Measurements from ENCODE around the gene UNC13B.

The UNC13B gene

DNA sequence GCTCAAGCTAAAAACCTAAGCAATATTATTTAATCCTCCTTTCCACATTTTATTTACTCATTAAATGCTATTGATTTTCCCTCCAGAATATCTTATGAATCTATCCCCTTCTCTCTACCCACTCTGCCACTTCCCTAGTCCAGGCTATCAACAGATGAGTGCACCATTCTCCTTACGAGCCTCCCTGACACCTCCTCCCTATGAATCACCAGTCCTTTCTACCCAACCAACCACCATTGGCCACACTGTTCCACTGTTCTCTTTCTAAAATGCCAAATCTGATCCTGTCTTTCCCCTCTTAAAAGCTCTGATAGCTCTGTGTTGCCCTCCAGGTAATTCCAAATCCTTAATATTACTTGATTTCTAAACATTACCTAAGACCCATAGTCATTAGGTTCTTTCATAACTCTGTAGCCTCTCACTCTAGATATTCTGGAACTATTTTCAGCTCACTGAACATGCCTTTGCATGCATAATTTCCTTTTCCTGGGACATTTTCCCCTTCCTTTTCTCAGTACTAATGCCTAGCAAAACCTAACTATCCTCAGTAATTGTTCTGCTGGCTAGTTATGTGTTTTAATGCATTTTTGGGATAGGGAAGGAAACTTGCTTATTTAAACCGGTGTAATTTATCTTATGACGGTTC, 126.3 kb downstream of the UNC13B start:
- no peaks in the 10 kb centered on the region for H3K4me1 ChIP-seq (ENCODE audit: insufficient read depth, low read length)
- no peak overlapping the region for H3K4me3 ChIP-seq (ENCODE audit: low read length)
- no peaks in the 10 kb centered on the region for H3K36me3 ChIP-seq (ENCODE audit: insufficient read depth, low read depth, low read length)
- no peaks in the 10 kb centered on the region for H3K9me3 ChIP-seq (ENCODE audit: insufficient read depth, low read depth, low read length)
- no peak overlapping the region for H3K9ac ChIP-seq (ENCODE audit: low read depth, low read length)
- H3K27me3 ChIP-seq (ENCODE audit: insufficient read depth, low read length), result no peaks in the 10 kb centered on the region
- no peak overlapping the region for H3K27ac ChIP-seq (ENCODE audit: low read length)

DNA sequence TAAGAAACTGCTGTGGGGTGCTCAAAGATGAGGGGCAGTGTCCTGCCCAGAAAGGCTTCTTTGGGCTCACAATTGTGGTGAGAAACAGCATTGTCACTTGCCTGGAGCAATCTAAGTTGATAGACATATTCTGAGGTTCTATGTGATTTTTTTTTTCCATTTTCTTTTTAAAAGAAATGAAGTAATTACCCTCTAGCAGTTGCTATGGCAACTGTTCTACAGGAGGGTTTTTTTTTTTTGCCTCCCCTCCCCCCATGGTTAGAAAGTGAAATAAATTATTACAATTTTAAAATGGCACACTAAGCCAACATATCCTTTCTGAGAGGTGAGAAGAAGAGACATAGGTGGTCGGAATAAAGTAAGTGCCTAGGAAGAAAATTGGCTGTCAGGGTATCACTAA, 127.0 kb downstream of the UNC13B start:
- Histone ChIP-seq H3K9me3 (ENCODE audit: insufficient read depth, low read depth, low read length) (no peaks in the 10 kb centered on the region), H3K36me3 (ENCODE audit: insufficient read depth, low read depth, low read length) (no peaks in the 10 kb centered on the region), H3K4me3 (ENCODE audit: low read length) (no peak overlapping the region), H3K27ac (ENCODE audit: low read length) (no peak overlapping the region), H3K4me1 (ENCODE audit: insufficient read depth, low read length) (no peaks in the 10 kb centered on the region), H3K9ac (ENCODE audit: low read depth, low read length) (no peak overlapping the region), H3K27me3 (ENCODE audit: insufficient read depth, low read length) (no peaks in the 10 kb centered on the region)

DNA sequence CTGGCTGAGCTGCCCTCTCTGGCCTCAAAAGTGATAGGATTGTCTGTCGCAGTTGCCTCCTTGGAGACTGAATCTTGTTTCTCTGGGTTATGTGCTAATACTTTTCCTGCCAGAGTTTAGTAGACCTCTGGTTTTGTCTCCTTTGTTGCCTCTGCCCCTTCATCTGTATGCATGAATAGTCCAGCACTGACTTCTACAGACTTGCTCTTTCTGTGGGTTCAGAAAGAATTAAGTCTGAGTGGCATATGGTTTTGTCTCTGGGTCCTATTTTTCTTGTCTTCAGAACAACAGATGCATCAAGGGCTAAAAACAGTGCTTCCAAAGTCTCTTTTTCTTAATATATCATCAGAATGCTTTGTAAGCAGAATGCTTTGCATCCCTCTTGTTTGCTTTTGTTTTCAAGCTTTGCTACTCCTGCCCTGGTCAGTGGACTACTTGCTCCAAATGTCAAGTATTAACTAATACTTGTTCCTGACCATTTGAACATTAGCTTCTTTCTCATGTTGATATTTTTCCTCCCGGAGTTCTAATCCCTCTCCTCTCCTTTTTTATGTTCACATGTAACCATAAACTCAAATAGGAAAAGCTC, 131.7 kb downstream of the UNC13B start:
- Histone ChIP-seq H3K27ac (ENCODE audit: low read length) (no peak overlapping the region), H3K36me3 (ENCODE audit: insufficient read depth, low read depth, low read length) (no peaks in the 10 kb centered on the region), H3K4me3 (ENCODE audit: low read length) (no peak overlapping the region), H3K27me3 (ENCODE audit: insufficient read depth, low read length) (no peaks in the 10 kb centered on the region), H3K4me1 (ENCODE audit: insufficient read depth, low read length) (no peaks in the 10 kb centered on the region), H3K9ac (ENCODE audit: low read depth, low read length) (no peak overlapping the region), H3K9me3 (ENCODE audit: insufficient read depth, low read depth, low read length) (no peaks in the 10 kb centered on the region)

GRCh38 chr9:35294066-35294465, 132.3 kb downstream of the UNC13B start:
- no peaks in the 10 kb centered on the region for H3K27me3 ChIP-seq (ENCODE audit: insufficient read depth, low read length)
- H3K9me3 ChIP-seq (ENCODE audit: insufficient read depth, low read depth, low read length), result no peaks in the 10 kb centered on the region
- no peak overlapping the region for H3K27ac ChIP-seq (ENCODE audit: low read length)
- H3K9ac ChIP-seq (ENCODE audit: low read depth, low read length), result no peak overlapping the region
- H3K4me3 ChIP-seq (ENCODE audit: low read length), result no peak overlapping the region
- no peaks in the 10 kb centered on the region for H3K36me3 ChIP-seq (ENCODE audit: insufficient read depth, low read depth, low read length)
- H3K4me1 ChIP-seq (ENCODE audit: insufficient read depth, low read length), result no peaks in the 10 kb centered on the region

DNA sequence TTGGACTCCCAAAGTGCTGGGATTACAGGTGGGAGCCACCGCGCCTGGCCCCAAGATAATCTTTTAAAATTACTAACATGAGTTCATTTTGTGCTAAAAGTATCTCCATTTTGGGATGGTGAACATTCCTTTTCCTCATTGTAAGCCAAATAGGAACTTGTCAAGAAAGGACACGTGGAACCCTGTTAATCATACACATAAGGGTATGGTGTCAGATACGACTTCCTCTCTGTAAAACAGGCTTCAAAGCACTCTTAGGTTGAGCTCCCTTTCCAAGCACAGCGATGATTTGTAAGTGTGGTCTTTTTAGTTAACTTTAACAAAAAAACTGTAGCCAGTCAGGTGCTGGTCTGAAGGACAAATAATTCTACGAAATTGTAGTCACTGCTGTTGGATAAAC, 132.7 kb downstream of the UNC13B start:
- Histone ChIP-seq H3K4me3 (ENCODE audit: low read length) (no peak overlapping the region), H3K27me3 (ENCODE audit: insufficient read depth, low read length) (no peaks in the 10 kb centered on the region), H3K4me1 (ENCODE audit: insufficient read depth, low read length) (no peaks in the 10 kb centered on the region), H3K27ac (ENCODE audit: low read length) (no peak overlapping the region), H3K9ac (ENCODE audit: low read depth, low read length) (no peak overlapping the region), H3K36me3 (ENCODE audit: insufficient read depth, low read depth, low read length) (no peaks in the 10 kb centered on the region), H3K9me3 (ENCODE audit: insufficient read depth, low read depth, low read length) (no peaks in the 10 kb centered on the region)

DNA sequence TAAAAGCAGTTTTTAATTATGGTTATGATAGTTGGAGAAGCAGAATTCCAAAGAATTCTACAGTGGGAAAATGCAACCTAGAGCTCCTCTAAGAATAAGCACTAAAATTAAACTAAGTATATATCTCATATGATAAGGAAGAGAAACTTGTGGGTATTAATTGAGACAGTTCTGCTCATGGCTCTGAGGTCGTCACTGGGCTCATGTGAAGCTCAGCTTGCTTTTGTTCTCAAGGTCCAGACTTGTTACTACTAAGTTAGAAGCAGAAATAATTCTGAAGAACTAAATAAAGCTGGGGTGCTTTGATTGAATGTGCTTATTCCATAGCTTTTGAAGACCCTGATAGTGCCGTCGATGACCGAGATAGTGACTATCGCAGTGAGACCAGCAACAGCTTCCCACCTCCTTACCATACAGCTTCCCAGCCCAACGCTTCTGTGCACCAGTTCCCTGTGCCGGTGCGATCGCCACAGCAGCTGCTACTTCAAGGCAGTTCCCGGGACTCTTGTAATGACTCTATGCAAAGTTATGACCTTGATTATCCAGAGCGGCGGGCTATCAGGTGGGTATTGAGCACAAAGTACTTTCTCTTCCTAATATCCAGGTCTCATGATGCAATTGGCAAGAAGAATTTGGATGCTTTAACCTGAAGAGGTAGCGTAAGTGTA, 133.7 kb downstream of the UNC13B start:
- H3K27ac ChIP-seq (ENCODE audit: low read length), result no peak overlapping the region
- H3K9ac ChIP-seq (ENCODE audit: low read depth, low read length), result no peak overlapping the region
- H3K4me1 ChIP-seq (ENCODE audit: insufficient read depth, low read length), result no peaks in the 10 kb centered on the region
- H3K9me3 ChIP-seq (ENCODE audit: insufficient read depth, low read depth, low read length), result no peaks in the 10 kb centered on the region
- no peaks in the 10 kb centered on the region for H3K36me3 ChIP-seq (ENCODE audit: insufficient read depth, low read depth, low read length)
- H3K4me3 ChIP-seq (ENCODE audit: low read length), result no peak overlapping the region
- H3K27me3 ChIP-seq (ENCODE audit: insufficient read depth, low read length), result no peaks in the 10 kb centered on the region

- no peaks in the 10 kb centered on the region for H3K9me3 ChIP-seq (ENCODE audit: insufficient read depth, low read depth, low read length)
- H3K27ac ChIP-seq (ENCODE audit: low read length), result no peak overlapping the region
- no peaks in the 10 kb centered on the region for H3K27me3 ChIP-seq (ENCODE audit: insufficient read depth, low read length)
- no peaks in the 10 kb centered on the region for H3K36me3 ChIP-seq (ENCODE audit: insufficient read depth, low read depth, low read length)
- H3K9ac ChIP-seq (ENCODE audit: low read depth, low read length), result no peak overlapping the region
- no peak overlapping the region for H3K4me3 ChIP-seq (ENCODE audit: low read length)
- no peaks in the 10 kb centered on the region for H3K4me1 ChIP-seq (ENCODE audit: insufficient read depth, low read length)
Observed at GRCh38 chr9:35303567-35303966, 141.8 kb downstream of the UNC13B start.

DNA sequence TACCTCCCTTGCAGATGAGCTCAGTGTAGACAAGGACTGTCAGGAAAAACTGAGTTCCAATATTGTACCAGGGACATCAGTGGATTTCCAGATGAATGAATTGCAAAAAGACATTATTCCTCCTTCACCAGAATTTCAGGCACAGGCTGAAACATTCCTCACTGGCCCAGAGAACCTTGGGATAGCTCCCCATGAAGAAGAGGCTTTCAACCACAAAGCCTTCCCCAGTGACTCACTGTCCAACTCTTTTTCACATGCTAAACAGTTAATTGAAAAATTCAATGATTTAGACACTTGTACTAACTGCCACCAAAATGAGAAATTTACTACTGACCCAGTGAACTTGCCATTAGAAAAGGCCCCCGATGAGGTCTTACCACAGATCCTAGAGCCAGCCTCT, 144.5 kb downstream of the UNC13B start:
- no peaks in the 10 kb centered on the region for H3K27me3 ChIP-seq (ENCODE audit: insufficient read depth, low read length)
- H3K4me1 ChIP-seq (ENCODE audit: insufficient read depth, low read length), result no peaks in the 10 kb centered on the region
- H3K9me3 ChIP-seq (ENCODE audit: insufficient read depth, low read depth, low read length), result no peaks in the 10 kb centered on the region
- no peak overlapping the region for H3K9ac ChIP-seq (ENCODE audit: low read depth, low read length)
- no peak overlapping the region for H3K4me3 ChIP-seq (ENCODE audit: low read length)
- H3K36me3 ChIP-seq (ENCODE audit: insufficient read depth, low read depth, low read length), result peaks cover 8% of the 10 kb centered on the region; the same call in 1 of the 2 replicates
- H3K27ac ChIP-seq (ENCODE audit: low read length), result no peak overlapping the region

GRCh38 chr9:35308316-35308715, 146.5 kb downstream of the UNC13B start:
- H3K27ac ChIP-seq (ENCODE audit: low read length), result no peak overlapping the region
- H3K27me3 ChIP-seq (ENCODE audit: insufficient read depth, low read length), result no peaks in the 10 kb centered on the region
- peaks cover 8% of the 10 kb centered on the region; the same call in 1 of the 2 replicates for H3K36me3 ChIP-seq (ENCODE audit: insufficient read depth, low read depth, low read length)
- H3K4me3 ChIP-seq (ENCODE audit: low read length), result no peak overlapping the region
- H3K9ac ChIP-seq (ENCODE audit: low read depth, low read length), result no peak overlapping the region
- no peaks in the 10 kb centered on the region for H3K4me1 ChIP-seq (ENCODE audit: insufficient read depth, low read length)
- H3K9me3 ChIP-seq (ENCODE audit: insufficient read depth, low read depth, low read length), result no peaks in the 10 kb centered on the region

GRCh38 chr9:35311891-35312639, 150.3 kb downstream of the UNC13B start:
- Histone ChIP-seq H3K27me3 (ENCODE audit: insufficient read depth, low read length) (no peaks in the 10 kb centered on the region), H3K9ac (ENCODE audit: low read depth, low read length) (no peak overlapping the region), H3K27ac (ENCODE audit: low read length) (no peak overlapping the region), H3K9me3 (ENCODE audit: insufficient read depth, low read depth, low read length) (no peaks in the 10 kb centered on the region), H3K4me3 (ENCODE audit: low read length) (no peak overlapping the region), H3K36me3 (ENCODE audit: insufficient read depth, low read depth, low read length) (peaks cover 12% of the 10 kb centered on the region; the same call in 1 of the 2 replicates), H3K4me1 (ENCODE audit: insufficient read depth, low read length) (no peaks in the 10 kb centered on the region)

- H3K4me1 ChIP-seq (ENCODE audit: insufficient read depth, low read length), result no peaks in the 10 kb centered on the region
- H3K9me3 ChIP-seq (ENCODE audit: insufficient read depth, low read depth, low read length), result 0 out of 2 replicates have a peak, but pooled peaks cover 3% of the 10 kb centered on the region
- no peak overlapping the region for H3K27ac ChIP-seq (ENCODE audit: low read length)
- no peak overlapping the region for H3K4me3 ChIP-seq (ENCODE audit: low read length)
- peaks cover 12% of the 10 kb centered on the region; the same call in 1 of the 2 replicates for H3K36me3 ChIP-seq (ENCODE audit: insufficient read depth, low read depth, low read length)
- H3K27me3 ChIP-seq (ENCODE audit: insufficient read depth, low read length), result no peaks in the 10 kb centered on the region
- H3K9ac ChIP-seq (ENCODE audit: low read depth, low read length), result no peak overlapping the region
Observed at GRCh38 chr9:35313460-35313859, 151.7 kb downstream of the UNC13B start.

Data from iPS-20b (cell line).